ENCODE measurements around the gene WNT9A.
"Not testable (repeated sequence)": the region's sequence is repeated elsewhere in the genome, so short reads cannot be mapped to it uniquely, and the experiment has no call there.

The WNT9A gene

GRCh38 chr1:227917081-227917950 lies 30.4 kb downstream of the WNT9A start:
- Histone ChIP-seq H3K9ac (ENCODE audit: low read depth, low read length) (no peak overlapping the region), H3K4me2 (ENCODE audit: low read length) (no peak overlapping the region), H3K27me3 (ENCODE audit: control insufficient read depth, insufficient read depth, low read length) (no peaks in the 10 kb centered on the region), H3K9me3 (replicated peaks; ENCODE audit: low read length) (no peaks in the 10 kb centered on the region), H3K4me3 (ENCODE audit: low read length) (no peak overlapping the region), H3K36me3 (ENCODE audit: insufficient read depth, low read length) (no peaks in the 10 kb centered on the region), H3K4me1 (ENCODE audit: control insufficient read depth, insufficient read depth, low read length) (no peaks in the 10 kb centered on the region)

DNA sequence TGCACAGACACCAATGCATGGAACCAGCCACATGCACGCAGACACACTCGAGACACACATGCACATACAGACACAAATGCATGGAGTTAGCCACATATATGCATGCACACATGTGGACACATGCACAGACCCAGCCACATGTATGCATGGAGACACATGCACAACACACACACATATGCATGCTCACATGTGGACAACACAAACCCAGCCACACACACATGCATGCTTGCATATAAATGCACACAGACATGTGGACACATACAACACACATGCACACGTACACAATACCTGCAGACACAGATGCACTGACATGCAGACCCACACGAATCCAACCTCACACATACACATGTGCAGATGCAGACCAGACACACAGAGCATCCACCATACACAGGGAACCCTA lies 31.1 kb downstream of the WNT9A start:
- Histone ChIP-seq H3K27me3 (ENCODE audit: control insufficient read depth, insufficient read depth, low read length) (no peaks in the 10 kb centered on the region), H3K36me3 (ENCODE audit: insufficient read depth, low read length) (no peaks in the 10 kb centered on the region), H3K4me2 (ENCODE audit: low read length) (no peak overlapping the region), H3K9ac (ENCODE audit: low read depth, low read length) (no peak overlapping the region), H3K4me1 (ENCODE audit: control insufficient read depth, insufficient read depth, low read length) (no peaks in the 10 kb centered on the region), H3K9me3 (replicated peaks; ENCODE audit: low read length) (no peaks in the 10 kb centered on the region), H3K4me3 (ENCODE audit: low read length) (no peak overlapping the region)

DNA sequence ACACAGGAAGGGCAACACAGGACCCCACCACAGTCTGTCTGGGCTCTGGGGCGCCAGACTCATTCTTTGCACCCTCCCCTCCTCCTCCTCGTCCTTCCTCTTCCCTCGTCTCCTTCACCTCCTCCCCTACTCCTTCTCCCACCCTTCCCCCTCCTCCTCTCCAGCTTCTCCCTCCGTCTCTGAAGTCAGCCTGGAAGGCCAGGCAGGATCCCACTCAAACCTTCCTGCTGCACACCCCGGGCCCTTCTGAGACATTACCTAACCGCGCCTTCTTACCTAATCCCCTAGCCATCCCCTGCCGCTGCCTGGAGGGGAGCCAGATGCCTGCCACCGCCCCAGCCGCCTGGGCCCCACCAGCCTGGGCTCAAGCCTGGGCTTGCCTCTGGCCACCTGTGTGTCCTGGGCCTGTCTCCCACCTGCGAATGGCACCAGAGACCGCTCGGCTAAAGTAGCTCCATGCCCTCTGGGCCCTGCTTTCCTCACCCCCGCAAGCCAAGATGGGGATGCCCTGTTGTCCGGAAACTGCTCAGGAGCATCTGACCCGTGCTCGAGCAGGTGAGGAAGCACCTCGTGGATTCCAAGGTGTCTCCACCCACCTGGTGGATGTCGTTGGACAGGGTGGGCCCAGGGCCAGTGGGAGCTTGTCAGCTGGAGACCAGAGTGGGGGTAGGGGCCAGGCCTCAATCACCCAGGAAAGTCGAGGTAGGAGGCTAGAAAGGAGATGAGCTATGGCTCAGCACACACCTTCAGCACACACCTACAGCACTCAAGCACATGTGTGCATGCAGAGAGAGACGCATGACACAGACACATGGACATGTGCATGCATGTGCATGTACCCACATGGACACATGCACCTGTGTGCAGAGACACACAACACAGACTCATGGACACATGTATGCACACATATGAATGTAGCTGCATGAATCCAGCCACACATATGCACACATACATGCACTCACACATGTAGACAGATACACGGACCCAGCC lies 31.9 kb downstream of the WNT9A start:
- Histone ChIP-seq H3K9ac (ENCODE audit: low read depth, low read length) (no peak overlapping the region), H3K9me3 (replicated peaks; ENCODE audit: low read length) (no peaks in the 10 kb centered on the region), H3K4me2 (ENCODE audit: low read length) (no peak overlapping the region), H3K36me3 (ENCODE audit: insufficient read depth, low read length) (no peaks in the 10 kb centered on the region), H3K4me1 (ENCODE audit: control insufficient read depth, insufficient read depth, low read length) (no peaks in the 10 kb centered on the region), H3K27me3 (ENCODE audit: control insufficient read depth, insufficient read depth, low read length) (no peaks in the 10 kb centered on the region), H3K4me3 (ENCODE audit: low read length) (no peak overlapping the region)

GRCh38 chr1:227914801-227915563 lies 32.8 kb downstream of the WNT9A start:
- no peak overlapping the region for H3K4me3 ChIP-seq (ENCODE audit: low read length)
- H3K9ac ChIP-seq (ENCODE audit: low read depth, low read length), result no peak overlapping the region
- no peaks in the 10 kb centered on the region for H3K9me3 ChIP-seq (replicated peaks; ENCODE audit: low read length)
- H3K4me1 ChIP-seq (ENCODE audit: control insufficient read depth, insufficient read depth, low read length), result no peaks in the 10 kb centered on the region
- no peaks in the 10 kb centered on the region for H3K27me3 ChIP-seq (ENCODE audit: control insufficient read depth, insufficient read depth, low read length)
- no peaks in the 10 kb centered on the region for H3K36me3 ChIP-seq (ENCODE audit: insufficient read depth, low read length)
- H3K4me2 ChIP-seq (ENCODE audit: low read length), result no peak overlapping the region

DNA sequence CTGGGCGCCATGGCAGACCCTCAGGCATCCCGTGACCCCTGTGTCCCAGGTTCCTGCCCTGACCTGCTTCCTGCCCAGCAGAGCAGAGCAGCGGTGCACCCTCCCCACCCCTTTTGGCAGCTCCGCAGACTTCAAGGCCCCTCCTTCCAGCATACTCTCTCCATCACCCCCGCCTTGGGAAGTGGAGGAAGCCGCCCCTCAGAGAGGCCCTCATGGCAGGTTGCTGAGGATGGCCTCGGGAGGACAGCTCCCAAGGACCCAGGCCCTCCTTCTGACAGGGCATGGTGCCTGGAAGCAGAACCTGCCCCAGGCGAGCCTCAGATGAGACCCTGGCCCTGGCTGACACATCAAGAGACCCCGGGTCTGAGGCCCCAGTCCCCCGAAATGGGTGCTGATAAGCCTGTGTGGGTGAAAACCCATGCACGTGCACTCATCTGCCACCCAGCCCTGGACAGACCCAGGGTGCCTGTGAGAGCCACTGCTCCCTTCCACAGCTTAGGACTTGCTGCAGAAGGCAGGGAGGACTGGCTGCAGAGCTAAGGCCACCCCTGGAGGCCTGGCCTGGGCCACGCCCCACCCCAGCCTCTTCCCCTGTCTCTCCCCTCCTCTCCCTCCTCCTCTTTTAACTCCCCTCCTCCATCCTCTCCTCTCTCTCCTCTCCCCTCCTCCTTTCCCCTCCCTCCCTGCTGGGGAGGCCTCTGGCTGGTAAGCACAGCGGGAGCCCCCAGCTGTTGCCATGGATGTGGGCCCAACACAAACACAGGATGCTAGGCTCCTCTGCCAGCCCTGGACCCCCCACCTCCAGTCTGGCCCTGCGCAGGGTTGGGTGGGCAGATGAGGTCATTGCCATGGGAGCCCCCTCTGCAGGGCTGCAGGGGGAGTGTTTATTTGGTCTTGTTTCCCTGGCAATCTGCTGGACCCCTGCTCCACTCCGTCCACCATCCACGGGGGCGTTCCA lies 33.7 kb downstream of the WNT9A start:
- Histone ChIP-seq H3K9me3 (replicated peaks; ENCODE audit: low read length) (no peaks in the 10 kb centered on the region), H3K4me3 (ENCODE audit: low read length) (no peak overlapping the region), H3K4me2 (ENCODE audit: low read length) (no peak overlapping the region), H3K4me1 (ENCODE audit: control insufficient read depth, insufficient read depth, low read length) (no peaks in the 10 kb centered on the region), H3K36me3 (ENCODE audit: insufficient read depth, low read length) (no peaks in the 10 kb centered on the region), H3K27me3 (ENCODE audit: control insufficient read depth, insufficient read depth, low read length) (no peaks in the 10 kb centered on the region), H3K9ac (ENCODE audit: low read depth, low read length) (no peak overlapping the region)

- Histone ChIP-seq H3K4me3 (ENCODE audit: low read length) (no peak overlapping the region), H3K9me3 (replicated peaks; ENCODE audit: low read length) (no peaks in the 10 kb centered on the region), H3K36me3 (ENCODE audit: insufficient read depth, low read length) (no peaks in the 10 kb centered on the region), H3K9ac (ENCODE audit: low read depth, low read length) (no peak overlapping the region), H3K4me2 (ENCODE audit: low read length) (no peak overlapping the region), H3K27me3 (ENCODE audit: control insufficient read depth, insufficient read depth, low read length) (no peaks in the 10 kb centered on the region), H3K4me1 (ENCODE audit: control insufficient read depth, insufficient read depth, low read length) (no peaks in the 10 kb centered on the region)
Measured at GRCh38 chr1:227913396-227913763, 34.4 kb downstream of the WNT9A start.

DNA sequence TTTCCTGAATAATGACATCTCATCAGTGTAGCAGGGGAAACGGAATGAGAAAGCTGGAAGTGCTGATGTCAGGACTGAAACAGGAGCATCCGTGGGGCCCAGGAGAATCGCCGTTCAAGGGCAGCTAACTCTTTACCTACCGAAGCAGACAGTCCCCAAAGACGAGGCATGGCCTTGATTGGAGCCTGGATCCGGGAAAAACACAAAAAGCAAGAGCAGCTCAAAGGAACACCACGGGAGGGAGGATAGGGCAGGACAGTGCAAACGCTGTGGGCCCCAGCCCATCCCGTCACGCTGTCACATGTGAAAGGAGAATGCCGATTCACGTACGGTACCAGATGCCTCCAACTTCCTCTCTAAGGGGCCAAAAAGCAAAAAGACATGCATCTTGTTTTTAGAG lies 34.9 kb downstream of the WNT9A start:
- Histone ChIP-seq H3K4me2 (ENCODE audit: low read length) (no peak overlapping the region), H3K36me3 (ENCODE audit: insufficient read depth, low read length) (no peaks in the 10 kb centered on the region), H3K4me1 (ENCODE audit: control insufficient read depth, insufficient read depth, low read length) (no peaks in the 10 kb centered on the region), H3K9me3 (replicated peaks; ENCODE audit: low read length) (no peaks in the 10 kb centered on the region), H3K9ac (ENCODE audit: low read depth, low read length) (no peak overlapping the region), H3K4me3 (ENCODE audit: low read length) (no peak overlapping the region), H3K27me3 (ENCODE audit: control insufficient read depth, insufficient read depth, low read length) (no peaks in the 10 kb centered on the region)

GRCh38 chr1:227911376-227911775 lies 36.4 kb downstream of the WNT9A start:
- Histone ChIP-seq H3K9me3 (replicated peaks; ENCODE audit: low read length) (no peaks in the 10 kb centered on the region), H3K36me3 (ENCODE audit: insufficient read depth, low read length) (no peaks in the 10 kb centered on the region)

GRCh38 chr1:227910511-227911153 lies 37.1 kb downstream of the WNT9A start:
- Histone ChIP-seq H3K36me3 (ENCODE audit: insufficient read depth, low read length) (no peaks in the 10 kb centered on the region), H3K4me2 (ENCODE audit: low read length) (no peak overlapping the region), H3K4me3 (ENCODE audit: low read length) (no peak overlapping the region), H3K27me3 (ENCODE audit: control insufficient read depth, insufficient read depth, low read length) (peaks cover 2% of the 10 kb centered on the region), H3K9me3 (replicated peaks; ENCODE audit: low read length) (no peaks in the 10 kb centered on the region), H3K9ac (ENCODE audit: low read depth, low read length) (no peak overlapping the region), H3K4me1 (ENCODE audit: control insufficient read depth, insufficient read depth, low read length) (no peaks in the 10 kb centered on the region)

More at GRCh38 chr1:227911376-227911775, 36.4 kb downstream of the WNT9A start:
- Histone ChIP-seq H3K4me1 (ENCODE audit: control insufficient read depth, insufficient read depth, low read length) (no peaks in the 10 kb centered on the region), H3K4me3 (ENCODE audit: low read length) (no peak overlapping the region), H3K9ac (ENCODE audit: low read depth, low read length) (no peak overlapping the region), H3K27me3 (ENCODE audit: control insufficient read depth, insufficient read depth, low read length) (peaks cover 2% of the 10 kb centered on the region), H3K4me2 (ENCODE audit: low read length) (no peak overlapping the region)

DNA sequence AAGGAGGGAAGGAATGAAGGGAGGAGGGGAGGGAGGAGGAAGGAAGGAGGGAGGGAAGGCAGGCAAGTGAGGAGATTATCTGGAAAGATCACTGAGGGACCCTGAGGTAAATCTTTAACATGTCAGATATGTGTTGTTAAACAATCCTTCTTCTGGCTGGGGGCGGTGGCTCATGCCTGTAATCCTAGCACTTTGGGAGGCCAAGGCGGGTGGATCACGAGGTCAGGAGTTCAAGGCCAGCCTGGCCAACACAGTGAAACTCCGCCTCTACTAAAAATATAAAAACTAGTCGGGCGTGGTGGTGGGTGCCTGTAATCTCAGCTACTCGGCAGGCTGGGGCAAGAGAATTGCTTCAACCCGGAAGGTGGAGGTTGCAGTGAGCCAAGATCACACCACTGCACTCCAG lies 37.8 kb downstream of the WNT9A start:
- H3K9ac ChIP-seq (ENCODE audit: low read depth, low read length); H3K9me3 ChIP-seq (replicated peaks; ENCODE audit: low read length); H3K27me3 ChIP-seq (ENCODE audit: control insufficient read depth, insufficient read depth, low read length); H3K4me1 ChIP-seq (ENCODE audit: control insufficient read depth, insufficient read depth, low read length); H3K36me3 ChIP-seq (ENCODE audit: insufficient read depth, low read length); H3K4me3 ChIP-seq (ENCODE audit: low read length); H3K4me2 ChIP-seq (ENCODE audit: low read length): not testable (repeated sequence)

All from skeletal muscle satellite cell (primary cell).